DND-41 (cell line): ENCODE results near the gene FHIT.

Experiments used
- CTCF ChIP-seq: IDR thresholded peaks from 2 replicates; pipeline ENCODE4 v1.5.1; 2012; ENCODE audit warnings: borderline replicate concordance, low read length, moderate library complexity, mild to moderate bottlenecking; ENCODE audit not compliant: poor library complexity, severe bottlenecking; ENCODE audit errors: extremely low read depth
- EZH2 ChIP-seq: IDR thresholded peaks from 3 replicates; pipeline ENCODE4 v1.6.1; 2012; ENCODE audit warnings: borderline replicate concordance, low read depth, mild to moderate bottlenecking, moderate library complexity, low read length, inconsistent platforms; ENCODE audit not compliant: severe bottlenecking

GRCh38 chr3:60696428-60697125, 554.7 kb downstream of the FHIT start:
- TF ChIP-seq CTCF (no peak), EZH2 (no peak)
